ENCODE results near the gene CD96. TPM values are rescaled to one million over a fixed set of nuclear protein-coding genes. Genes with fewer than 3 reads are reported as not detected.

CD96 gene
- total RNA-seq, 1 donor from 2014 or later = under 0.01 TPM

GRCh38 chr3:111603679-111604078 is 61.7 kb downstream of the CD96 start:
- H3K9ac ChIP-seq (ENCODE audit: low read depth in 1 of 3, low read length in 3 of 3) = no peak overlapping the region
- peaks cover 0 to 7% (median 0%) of the 10 kb centered on the region in 3 donors for H3K27me3 ChIP-seq (ENCODE audit: control insufficient read depth in 3 of 3, insufficient read depth in 3 of 3, low read length in 3 of 3)
- H3K9me3 ChIP-seq (ENCODE audit: control insufficient read depth in 3 of 3, low read length in 3 of 3) = no peaks in the 10 kb centered on the region

GRCh38 chr3:111604119-111604518 is 62.1 kb downstream of the CD96 start:
- H3K4me3 ChIP-seq (ENCODE audit: low read length in 3 of 3) = no peak overlapping the region
- H3K4me1 ChIP-seq (ENCODE audit: control insufficient read depth in 3 of 3, insufficient read depth in 3 of 3, low read length in 3 of 3) = no peaks in the 10 kb centered on the region
- H3K9ac ChIP-seq (ENCODE audit: low read depth in 1 of 3, low read length in 3 of 3) = no peak overlapping the region
- no peaks in the 10 kb centered on the region for H3K36me3 ChIP-seq (ENCODE audit: control insufficient read depth in 3 of 3, insufficient read depth in 3 of 3, low read length in 3 of 3)
- no peak overlapping the region for H3K27ac ChIP-seq (ENCODE audit: low read depth, low read length)
- H3K9me3 ChIP-seq (ENCODE audit: control insufficient read depth in 3 of 3, low read length in 3 of 3) = no peaks in the 10 kb centered on the region
- H3K27me3 ChIP-seq (ENCODE audit: control insufficient read depth in 3 of 3, insufficient read depth in 3 of 3, low read length in 3 of 3) = peaks cover 0 to 7% (median 0%) of the 10 kb centered on the region in 3 donors

More at GRCh38 chr3:111603679-111604078, 61.7 kb downstream of the CD96 start:
- no peak overlapping the region for H3K4me3 ChIP-seq (ENCODE audit: low read length in 3 of 3)
- no peaks in the 10 kb centered on the region for H3K4me1 ChIP-seq (ENCODE audit: control insufficient read depth in 3 of 3, insufficient read depth in 3 of 3, low read length in 3 of 3)
- no peaks in the 10 kb centered on the region for H3K36me3 ChIP-seq (ENCODE audit: control insufficient read depth in 3 of 3, insufficient read depth in 3 of 3, low read length in 3 of 3)
- no peak overlapping the region for H3K27ac ChIP-seq (ENCODE audit: low read depth, low read length)

GRCh38 chr3:111605018-111605417 is 63.0 kb downstream of the CD96 start:
- Histone ChIP-seq H3K4me1 (ENCODE audit: control insufficient read depth in 3 of 3, insufficient read depth in 3 of 3, low read length in 3 of 3) (no peaks in the 10 kb centered on the region), H3K27ac (ENCODE audit: low read depth, low read length) (no peak overlapping the region), H3K27me3 (ENCODE audit: control insufficient read depth in 3 of 3, insufficient read depth in 3 of 3, low read length in 3 of 3) (peaks cover 0 to 7% (median 0%) of the 10 kb centered on the region in 3 donors), H3K4me3 (ENCODE audit: low read length in 3 of 3) (no peak overlapping the region), H3K9ac (ENCODE audit: low read depth in 1 of 3, low read length in 3 of 3) (no peak overlapping the region), H3K9me3 (ENCODE audit: control insufficient read depth in 3 of 3, low read length in 3 of 3) (no peaks in the 10 kb centered on the region), H3K36me3 (ENCODE audit: control insufficient read depth in 3 of 3, insufficient read depth in 3 of 3, low read length in 3 of 3) (no peaks in the 10 kb centered on the region)

- Histone ChIP-seq H3K4me1 (ENCODE audit: control insufficient read depth in 3 of 3, insufficient read depth in 3 of 3, low read length in 3 of 3) (no peaks in the 10 kb centered on the region), H3K9ac (ENCODE audit: low read depth in 1 of 3, low read length in 3 of 3) (no peak overlapping the region), H3K27me3 (ENCODE audit: control insufficient read depth in 3 of 3, insufficient read depth in 3 of 3, low read length in 3 of 3) (peaks cover 0 to 4% (median 0%) of the 10 kb centered on the region in 3 donors)
Observed at GRCh38 chr3:111605493-111605892, 63.5 kb downstream of the CD96 start.

GRCh38 chr3:111607240-111607920 is 65.4 kb downstream of the CD96 start:
- Histone ChIP-seq H3K27ac (ENCODE audit: low read depth, low read length) (no peak overlapping the region), H3K4me1 (ENCODE audit: control insufficient read depth in 3 of 3, insufficient read depth in 3 of 3, low read length in 3 of 3) (no peaks in the 10 kb centered on the region), H3K27me3 (ENCODE audit: control insufficient read depth in 3 of 3, insufficient read depth in 3 of 3, low read length in 3 of 3) (no peaks in the 10 kb centered on the region), H3K9me3 (ENCODE audit: control insufficient read depth in 3 of 3, low read length in 3 of 3) (no peaks in the 10 kb centered on the region), H3K4me3 (ENCODE audit: low read length in 3 of 3) (no peak overlapping the region), H3K36me3 (ENCODE audit: control insufficient read depth in 3 of 3, insufficient read depth in 3 of 3, low read length in 3 of 3) (no peaks in the 10 kb centered on the region), H3K9ac (ENCODE audit: low read depth in 1 of 3, low read length in 3 of 3) (no peak overlapping the region)

More at GRCh38 chr3:111605493-111605892, 63.5 kb downstream of the CD96 start:
- no peaks in the 10 kb centered on the region for H3K36me3 ChIP-seq (ENCODE audit: control insufficient read depth in 3 of 3, insufficient read depth in 3 of 3, low read length in 3 of 3)
- no peak overlapping the region for H3K27ac ChIP-seq (ENCODE audit: low read depth, low read length)
- no peak overlapping the region for H3K4me3 ChIP-seq (ENCODE audit: low read length in 3 of 3)
- H3K9me3 ChIP-seq (ENCODE audit: control insufficient read depth in 3 of 3, low read length in 3 of 3) = no peaks in the 10 kb centered on the region

- Histone ChIP-seq H3K27ac (ENCODE audit: low read depth, low read length) (no peak overlapping the region), H3K9ac (ENCODE audit: low read depth in 1 of 3, low read length in 3 of 3) (no peak overlapping the region), H3K9me3 (ENCODE audit: control insufficient read depth in 3 of 3, low read length in 3 of 3) (no peaks in the 10 kb centered on the region), H3K4me3 (ENCODE audit: low read length in 3 of 3) (no peak overlapping the region), H3K36me3 (ENCODE audit: control insufficient read depth in 3 of 3, insufficient read depth in 3 of 3, low read length in 3 of 3) (no peaks in the 10 kb centered on the region), H3K4me1 (ENCODE audit: control insufficient read depth in 3 of 3, insufficient read depth in 3 of 3, low read length in 3 of 3) (no peaks in the 10 kb centered on the region), H3K27me3 (ENCODE audit: control insufficient read depth in 3 of 3, insufficient read depth in 3 of 3, low read length in 3 of 3) (no peaks in the 10 kb centered on the region)
Observed at GRCh38 chr3:111608383-111608782, 66.4 kb downstream of the CD96 start.

GRCh38 chr3:111609700-111610099 is 67.7 kb downstream of the CD96 start:
- Histone ChIP-seq H3K4me1 (ENCODE audit: control insufficient read depth in 3 of 3, insufficient read depth in 3 of 3, low read length in 3 of 3) (no peaks in the 10 kb centered on the region), H3K9ac (ENCODE audit: low read depth in 1 of 3, low read length in 3 of 3) (no peak overlapping the region), H3K4me3 (ENCODE audit: low read length in 3 of 3) (no peak overlapping the region), H3K27ac (ENCODE audit: low read depth, low read length) (no peak overlapping the region), H3K27me3 (ENCODE audit: control insufficient read depth in 3 of 3, insufficient read depth in 3 of 3, low read length in 3 of 3) (no peaks in the 10 kb centered on the region), H3K36me3 (ENCODE audit: control insufficient read depth in 3 of 3, insufficient read depth in 3 of 3, low read length in 3 of 3) (no peaks in the 10 kb centered on the region), H3K9me3 (ENCODE audit: control insufficient read depth in 3 of 3, low read length in 3 of 3) (no peaks in the 10 kb centered on the region)

GRCh38 chr3:111610189-111610588 is 68.2 kb downstream of the CD96 start:
- Histone ChIP-seq H3K9me3 (ENCODE audit: control insufficient read depth in 3 of 3, low read length in 3 of 3) (no peaks in the 10 kb centered on the region), H3K4me1 (ENCODE audit: control insufficient read depth in 3 of 3, insufficient read depth in 3 of 3, low read length in 3 of 3) (no peaks in the 10 kb centered on the region), H3K27me3 (ENCODE audit: control insufficient read depth in 3 of 3, insufficient read depth in 3 of 3, low read length in 3 of 3) (no peaks in the 10 kb centered on the region), H3K36me3 (ENCODE audit: control insufficient read depth in 3 of 3, insufficient read depth in 3 of 3, low read length in 3 of 3) (no peaks in the 10 kb centered on the region), H3K4me3 (ENCODE audit: low read length in 3 of 3) (no peak overlapping the region), H3K27ac (ENCODE audit: low read depth, low read length) (no peak overlapping the region), H3K9ac (ENCODE audit: low read depth in 1 of 3, low read length in 3 of 3) (no peak overlapping the region)

- Histone ChIP-seq H3K27me3 (ENCODE audit: control insufficient read depth in 3 of 3, insufficient read depth in 3 of 3, low read length in 3 of 3) (no peaks in the 10 kb centered on the region), H3K36me3 (ENCODE audit: control insufficient read depth in 3 of 3, insufficient read depth in 3 of 3, low read length in 3 of 3) (no peaks in the 10 kb centered on the region), H3K27ac (ENCODE audit: low read depth, low read length) (no peak overlapping the region), H3K4me3 (ENCODE audit: low read length in 3 of 3) (no peak overlapping the region), H3K9me3 (ENCODE audit: control insufficient read depth in 3 of 3, low read length in 3 of 3) (no peaks in the 10 kb centered on the region), H3K9ac (ENCODE audit: low read depth in 1 of 3, low read length in 3 of 3) (no peak overlapping the region), H3K4me1 (ENCODE audit: control insufficient read depth in 3 of 3, insufficient read depth in 3 of 3, low read length in 3 of 3) (no peaks in the 10 kb centered on the region)
Observed at GRCh38 chr3:111610612-111611054, 68.6 kb downstream of the CD96 start.

GRCh38 chr3:111613294-111613693 is 71.3 kb downstream of the CD96 start:
- Histone ChIP-seq H3K9ac (ENCODE audit: low read depth in 1 of 3, low read length in 3 of 3) (no peak overlapping the region), H3K9me3 (ENCODE audit: control insufficient read depth in 3 of 3, low read length in 3 of 3) (peaks cover 0 to 2% (median 0%) of the 10 kb centered on the region in 3 donors), H3K4me3 (ENCODE audit: low read length in 3 of 3) (no peak overlapping the region), H3K4me1 (ENCODE audit: control insufficient read depth in 3 of 3, insufficient read depth in 3 of 3, low read length in 3 of 3) (no peaks in the 10 kb centered on the region), H3K27ac (ENCODE audit: low read depth, low read length) (no peak overlapping the region), H3K27me3 (ENCODE audit: control insufficient read depth in 3 of 3, insufficient read depth in 3 of 3, low read length in 3 of 3) (no peaks in the 10 kb centered on the region), H3K36me3 (ENCODE audit: control insufficient read depth in 3 of 3, insufficient read depth in 3 of 3, low read length in 3 of 3) (no peaks in the 10 kb centered on the region)

All from skeletal muscle tissue (tissue), 4 donors.